ENCODE results near the gene BBS12.
A peak's percentile ranks its signal among the peaks of the same experiment; 100 is the strongest.
"Not testable (repeated sequence)": the region's sequence is repeated elsewhere in the genome, so short reads cannot be mapped to it uniquely, and the experiment has no call there.

Gene BBS12

GRCh38 chr4:122775987-122776836 is 43.7 kb downstream of the BBS12 start:
- Histone ChIP-seq H3K9me3 (ENCODE audit: control insufficient read depth, low read length) (no peaks in the 10 kb centered on the region), H3K36me3 (ENCODE audit: control insufficient read depth, insufficient read depth, low read length) (no peaks in the 10 kb centered on the region), H3K27ac (ENCODE audit: insufficient read depth, low read depth, low read length, poor library complexity, severe bottlenecking) (no peak overlapping the region), H3K27me3 (ENCODE audit: control insufficient read depth, insufficient read depth, low read length, poor library complexity, severe bottlenecking) (no peaks in the 10 kb centered on the region), H3K4me3 (ENCODE audit: insufficient read depth, low read depth, low read length) (no peak overlapping the region), H3K4me1 (ENCODE audit: control insufficient read depth, insufficient read depth, low read length) (peaks cover 5% of the 10 kb centered on the region)
- 53 to 58% methylated on average over 5 to 6 of the region's 6 CpGs for WGBS, 2 experiments

DNA sequence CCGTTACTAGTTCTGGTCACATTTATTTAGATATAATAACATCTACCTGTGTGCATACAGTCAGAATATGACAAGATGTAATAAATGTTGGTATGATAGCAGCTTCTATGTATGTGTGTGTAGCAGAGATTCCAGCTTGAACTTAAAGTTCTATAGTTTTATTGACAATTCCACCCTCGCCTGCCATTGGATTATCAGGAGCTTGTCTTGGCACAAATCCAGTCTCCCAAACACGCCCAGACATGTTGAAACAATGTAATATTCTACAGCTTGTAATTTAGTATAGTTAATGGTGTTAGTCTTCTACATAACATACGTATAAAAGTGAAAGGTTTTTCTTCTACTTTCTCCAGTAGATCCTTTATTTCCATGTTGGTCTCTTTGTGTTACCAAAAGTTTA is 44.4 kb downstream of the BBS12 start:
- Histone ChIP-seq H3K4me3 (ENCODE audit: insufficient read depth, low read depth, low read length) (no peak overlapping the region), H3K9me3 (ENCODE audit: control insufficient read depth, low read length) (no peaks in the 10 kb centered on the region), H3K27ac (ENCODE audit: insufficient read depth, low read depth, low read length, poor library complexity, severe bottlenecking) (no peak overlapping the region), H3K4me1 (ENCODE audit: control insufficient read depth, insufficient read depth, low read length) (peaks cover 5% of the 10 kb centered on the region), H3K27me3 (ENCODE audit: control insufficient read depth, insufficient read depth, low read length, poor library complexity, severe bottlenecking) (no peaks in the 10 kb centered on the region), H3K36me3 (ENCODE audit: control insufficient read depth, insufficient read depth, low read length) (no peaks in the 10 kb centered on the region)
- WGBS, 2 experiments = 100% methylated on average over 1 to 4 of the region's 4 CpGs

GRCh38 chr4:122777846-122778673 is 45.6 kb downstream of the BBS12 start:
- Histone ChIP-seq H3K27ac (ENCODE audit: insufficient read depth, low read depth, low read length, poor library complexity, severe bottlenecking) (no peak overlapping the region), H3K9me3 (ENCODE audit: control insufficient read depth, low read length) (no peaks in the 10 kb centered on the region), H3K36me3 (ENCODE audit: control insufficient read depth, insufficient read depth, low read length) (no peaks in the 10 kb centered on the region), H3K4me3 (ENCODE audit: insufficient read depth, low read depth, low read length) (no peak overlapping the region), H3K4me1 (ENCODE audit: control insufficient read depth, insufficient read depth, low read length) (peaks cover 5% of the 10 kb centered on the region), H3K27me3 (ENCODE audit: control insufficient read depth, insufficient read depth, low read length, poor library complexity, severe bottlenecking) (no peaks in the 10 kb centered on the region)
- WGBS, 2 experiments = 94 to 96% methylated on average over 6 of the region's 7 CpGs

- H3K4me1 ChIP-seq (ENCODE audit: control insufficient read depth, insufficient read depth, low read length) = peaks cover 11% of the 10 kb centered on the region
- WGBS, 2 experiments = 92 to 96% methylated on average over 2 of the region's 2 CpGs
- no peaks in the 10 kb centered on the region for H3K27me3 ChIP-seq (ENCODE audit: control insufficient read depth, insufficient read depth, low read length, poor library complexity, severe bottlenecking)
- H3K36me3 ChIP-seq (ENCODE audit: control insufficient read depth, insufficient read depth, low read length) = no peaks in the 10 kb centered on the region
- no peaks in the 10 kb centered on the region for H3K9me3 ChIP-seq (ENCODE audit: control insufficient read depth, low read length)
- no peak overlapping the region for H3K27ac ChIP-seq (ENCODE audit: insufficient read depth, low read depth, low read length, poor library complexity, severe bottlenecking)
- no peak overlapping the region for H3K4me3 ChIP-seq (ENCODE audit: insufficient read depth, low read depth, low read length)
Observed at GRCh38 chr4:122781486-122781885, 49.0 kb downstream of the BBS12 start.

GRCh38 chr4:122783301-122784215 is 51.1 kb downstream of the BBS12 start:
- peaks cover 11% of the 10 kb centered on the region for H3K4me1 ChIP-seq (ENCODE audit: control insufficient read depth, insufficient read depth, low read length)
- WGBS, 2 experiments = 18 to 19% methylated on average over 6 of the region's 6 CpGs
- H3K27me3 ChIP-seq (ENCODE audit: control insufficient read depth, insufficient read depth, low read length, poor library complexity, severe bottlenecking) = no peaks in the 10 kb centered on the region
- H3K9me3 ChIP-seq (ENCODE audit: control insufficient read depth, low read length) = no peaks in the 10 kb centered on the region
- H3K4me3 ChIP-seq (ENCODE audit: insufficient read depth, low read depth, low read length) = no peak overlapping the region
- H3K36me3 ChIP-seq (ENCODE audit: control insufficient read depth, insufficient read depth, low read length) = no peaks in the 10 kb centered on the region
- peak overlapping the region; percentile 72 for H3K27ac ChIP-seq (ENCODE audit: insufficient read depth, low read depth, low read length, poor library complexity, severe bottlenecking)

GRCh38 chr4:122784261-122784660 is 51.8 kb downstream of the BBS12 start:
- no peak overlapping the region for H3K4me3 ChIP-seq (ENCODE audit: insufficient read depth, low read depth, low read length)
- H3K27me3 ChIP-seq (ENCODE audit: control insufficient read depth, insufficient read depth, low read length, poor library complexity, severe bottlenecking) = no peaks in the 10 kb centered on the region
- peaks cover 11% of the 10 kb centered on the region for H3K4me1 ChIP-seq (ENCODE audit: control insufficient read depth, insufficient read depth, low read length)
- no peak overlapping the region for H3K27ac ChIP-seq (ENCODE audit: insufficient read depth, low read depth, low read length, poor library complexity, severe bottlenecking)
- 19 to 20% methylated on average over 1 of the region's 1 CpG for WGBS, 2 experiments
- H3K36me3 ChIP-seq (ENCODE audit: control insufficient read depth, insufficient read depth, low read length) = no peaks in the 10 kb centered on the region
- no peaks in the 10 kb centered on the region for H3K9me3 ChIP-seq (ENCODE audit: control insufficient read depth, low read length)

DNA sequence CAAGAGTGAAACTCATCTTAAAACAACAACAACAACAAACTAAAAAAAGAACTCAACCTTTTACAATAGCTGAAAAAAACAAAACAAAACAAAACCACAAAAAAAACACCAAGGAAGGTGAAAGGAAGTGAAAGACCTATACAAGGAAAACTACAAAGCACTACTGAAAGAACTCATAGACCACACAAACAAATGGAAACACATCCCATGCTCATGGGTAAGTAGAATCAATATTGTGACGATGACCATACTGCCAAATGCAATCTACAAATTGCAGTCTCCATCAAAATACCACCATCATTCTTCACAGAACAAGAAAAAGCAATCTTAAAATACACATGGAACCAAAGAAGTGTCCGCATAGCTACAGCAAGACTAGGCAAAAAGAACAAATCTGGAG is 52.6 kb downstream of the BBS12 start:
- 87 to 96% methylated on average over 2 of the region's 2 CpGs for WGBS, 2 experiments
- Histone ChIP-seq H3K4me3 (ENCODE audit: insufficient read depth, low read depth, low read length) (no peak overlapping the region), H3K4me1 (ENCODE audit: control insufficient read depth, insufficient read depth, low read length) (peaks cover 11% of the 10 kb centered on the region), H3K9me3 (ENCODE audit: control insufficient read depth, low read length) (no peaks in the 10 kb centered on the region), H3K27me3 (ENCODE audit: control insufficient read depth, insufficient read depth, low read length, poor library complexity, severe bottlenecking) (no peaks in the 10 kb centered on the region), H3K27ac (ENCODE audit: insufficient read depth, low read depth, low read length, poor library complexity, severe bottlenecking) (no peak overlapping the region), H3K36me3 (ENCODE audit: control insufficient read depth, insufficient read depth, low read length) (no peaks in the 10 kb centered on the region)

DNA sequence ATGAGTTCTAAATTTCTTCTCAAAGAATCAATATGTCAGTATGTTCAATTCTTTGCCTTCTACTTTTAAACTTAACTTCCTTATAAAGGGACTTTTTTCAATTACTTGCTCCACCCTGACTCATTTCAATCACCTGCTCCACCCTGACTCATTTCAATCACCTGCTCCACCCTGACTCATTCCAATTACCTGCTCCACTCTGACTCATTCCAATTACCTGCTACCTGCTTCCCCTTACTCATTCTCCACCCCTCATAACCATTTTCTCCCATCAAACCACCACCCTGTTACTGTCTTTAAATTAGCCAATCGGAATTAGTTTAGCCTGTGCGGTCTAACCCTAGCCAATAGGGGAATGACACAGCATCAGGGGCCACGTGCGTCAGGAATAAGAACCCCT is 53.8 kb downstream of the BBS12 start:
- H3K4me1 ChIP-seq (ENCODE audit: control insufficient read depth, insufficient read depth, low read length) = peaks cover 11% of the 10 kb centered on the region
- not testable (repeated sequence) for H3K9me3 ChIP-seq (ENCODE audit: control insufficient read depth, low read length); H3K36me3 ChIP-seq (ENCODE audit: control insufficient read depth, insufficient read depth, low read length); H3K27me3 ChIP-seq (ENCODE audit: control insufficient read depth, insufficient read depth, low read length, poor library complexity, severe bottlenecking); H3K27ac ChIP-seq (ENCODE audit: insufficient read depth, low read depth, low read length, poor library complexity, severe bottlenecking); H3K4me3 ChIP-seq (ENCODE audit: insufficient read depth, low read depth, low read length)
- 93% methylated on average over 4 of the region's 4 CpGs for WGBS, 2 experiments

DNA sequence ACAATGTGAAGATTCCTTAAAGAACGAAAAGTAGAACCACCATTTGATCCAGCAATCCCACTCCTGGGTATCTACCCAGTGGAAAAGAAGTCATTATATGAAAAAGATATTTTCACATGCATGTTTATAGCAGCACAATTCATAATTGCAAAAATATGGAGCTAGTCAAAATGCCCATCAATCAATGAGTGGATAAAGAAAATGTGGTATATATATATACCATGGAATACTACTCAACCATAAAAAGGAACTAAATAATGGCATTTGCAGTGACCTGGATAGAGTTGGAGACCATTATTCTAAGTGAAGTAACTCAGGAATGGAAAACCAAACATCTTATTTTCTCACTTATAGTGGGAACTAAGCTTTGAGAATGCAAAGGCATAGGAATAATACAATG is 54.4 kb downstream of the BBS12 start:
- H3K36me3 ChIP-seq (ENCODE audit: control insufficient read depth, insufficient read depth, low read length); H3K27me3 ChIP-seq (ENCODE audit: control insufficient read depth, insufficient read depth, low read length, poor library complexity, severe bottlenecking); H3K27ac ChIP-seq (ENCODE audit: insufficient read depth, low read depth, low read length, poor library complexity, severe bottlenecking); H3K9me3 ChIP-seq (ENCODE audit: control insufficient read depth, low read length); H3K4me3 ChIP-seq (ENCODE audit: insufficient read depth, low read depth, low read length): not testable (repeated sequence)
- peaks cover 11% of the 10 kb centered on the region for H3K4me1 ChIP-seq (ENCODE audit: control insufficient read depth, insufficient read depth, low read length)
- WGBS, 2 experiments = 100% methylated on average over 1 of the region's 1 CpG
